H9 (cell line): ENCODE results near the gene SLC16A4. TPM values are rescaled to one million over a fixed set of nuclear protein-coding genes. Genes with fewer than 3 reads are reported as not detected.

Experiments
- DNase-seq: peaks from one replicate; pipeline ENCODE4 v3.0.0-alpha.2; 2017
- H2AFZ ChIP-seq: one replicate; pipeline ENCODE4 v1.6.1; 2013; ENCODE audit warnings: mild to moderate bottlenecking, low read length, control low read depth, moderate library complexity
- H2AK5ac ChIP-seq: 2 replicates; pipeline ENCODE4 v1.6.1; 2013; ENCODE audit warnings: low read length, control low read depth, mixed read lengths; ENCODE audit not compliant: insufficient read length
- H2BK120ac ChIP-seq: one replicate; pipeline ENCODE4 v1.6.1; 2013; ENCODE audit warnings: low read depth, mild to moderate bottlenecking, low read length, control low read depth, inconsistent platforms; ENCODE audit not compliant: poor library complexity, severe bottlenecking
- H2BK12ac ChIP-seq: 2 replicates; pipeline ENCODE4 v1.6.1; 2013; ENCODE audit warnings: low read length, control low read depth, mixed read lengths, low read depth; ENCODE audit not compliant: insufficient read length
- H2BK15ac ChIP-seq: 2 replicates; pipeline ENCODE4 v1.6.1; 2013; ENCODE audit warnings: low read depth, low read length, control low read depth
- H2BK20ac ChIP-seq: one replicate; pipeline ENCODE4 v1.6.1; 2013; ENCODE audit warnings: low read depth, mild to moderate bottlenecking, low read length, control low read depth, inconsistent platforms; ENCODE audit not compliant: poor library complexity, severe bottlenecking
- H2BK5ac ChIP-seq: 2 replicates; pipeline ENCODE4 v1.6.1; 2013; ENCODE audit warnings: low read length, control low read depth, mixed read lengths; ENCODE audit not compliant: insufficient read length
- H3K14ac ChIP-seq: 2 replicates; pipeline ENCODE4 v1.6.1; 2013; ENCODE audit warnings: low read length, control low read depth; ENCODE audit not compliant: insufficient read depth
- H3K18ac ChIP-seq: 2 replicates; pipeline ENCODE4 v1.6.1; 2013; ENCODE audit warnings: low read depth, mild to moderate bottlenecking, mixed read lengths, low read length, control low read depth; ENCODE audit not compliant: insufficient read length
- H3K23ac ChIP-seq: 2 replicates; pipeline ENCODE4 v1.6.1; 2013; ENCODE audit warnings: low read length, control low read depth, mixed read lengths, low read depth; ENCODE audit not compliant: insufficient read length
- H3K23me2 ChIP-seq: 2 replicates; pipeline ENCODE4 v1.6.1; 2013; ENCODE audit warnings: low read depth, mild to moderate bottlenecking, mixed read lengths, low read length, control low read depth; ENCODE audit not compliant: insufficient read length, poor library complexity, severe bottlenecking
- H3K27ac ChIP-seq: 2 replicates; pipeline ENCODE4 v1.5.1; 2013; ENCODE audit warnings: low read length, control low read depth, mixed read lengths, low read depth; ENCODE audit not compliant: insufficient read length
- H3K27me3 ChIP-seq: 2 replicates; pipeline ENCODE4 v1.6.1; 2013; ENCODE audit warnings: low read length, control low read depth, inconsistent platforms; ENCODE audit not compliant: insufficient read depth
- H3K4ac ChIP-seq: 2 replicates; pipeline ENCODE4 v1.6.1; 2013; ENCODE audit warnings: low read depth, mild to moderate bottlenecking, control low read depth, inconsistent platforms, low read length, moderate library complexity
- H3K4me1 ChIP-seq: 2 replicates; pipeline ENCODE4 v1.6.1; 2013; ENCODE audit warnings: low read length, control low read depth, inconsistent platforms; ENCODE audit not compliant: insufficient read depth
- H3K4me2 ChIP-seq: 2 replicates; pipeline ENCODE4 v1.6.1; 2013; ENCODE audit warnings: low read length, control low read depth, mixed read lengths; ENCODE audit not compliant: insufficient read length, insufficient read depth
- H3K56ac ChIP-seq: 2 replicates; pipeline ENCODE4 v1.6.1; 2013; ENCODE audit warnings: low read depth, mild to moderate bottlenecking, mixed read lengths, low read length, control low read depth; ENCODE audit not compliant: insufficient read length
- H3K79me1 ChIP-seq: 2 replicates; pipeline ENCODE4 v1.6.1; 2013; ENCODE audit warnings: low read depth, mild to moderate bottlenecking, moderate library complexity, low read length, control low read depth, inconsistent platforms; ENCODE audit not compliant: insufficient read depth, poor library complexity, severe bottlenecking
- H3K79me2 ChIP-seq: 2 replicates; pipeline ENCODE4 v1.6.1; 2013; ENCODE audit warnings: low read length, control low read depth, inconsistent platforms; ENCODE audit not compliant: insufficient read depth
- H3K9ac ChIP-seq: 2 replicates; pipeline ENCODE4 v1.6.1; 2013; ENCODE audit warnings: low read length, control low read depth, mixed read lengths; ENCODE audit not compliant: insufficient read length; ENCODE audit errors: extremely low read depth
- H3K9me3 ChIP-seq: one replicate; pipeline ENCODE4 v1.6.1; 2013; ENCODE audit warnings: low read depth, low read length, inconsistent platforms; ENCODE audit not compliant: control insufficient read depth
- H3T11ph ChIP-seq: one replicate; pipeline ENCODE4 v1.6.1; 2013; ENCODE audit warnings: mild to moderate bottlenecking, low read length, control low read depth, inconsistent platforms
- H4K20me1 ChIP-seq: one replicate; pipeline ENCODE4 v1.6.1; 2013; ENCODE audit not compliant: control insufficient read depth, insufficient read length, insufficient read depth
- H4K5ac ChIP-seq: 2 replicates; pipeline ENCODE4 v1.6.1; 2013; ENCODE audit warnings: low read depth, mild to moderate bottlenecking, mixed read lengths, low read length, control low read depth; ENCODE audit not compliant: insufficient read length
- H4K8ac ChIP-seq: replicated peaks from 2 replicates; pipeline ENCODE4 v1.6.1; 2013; ENCODE audit warnings: low read length, control low read depth, mixed read lengths, low read depth; ENCODE audit not compliant: insufficient read length
- H4K91ac ChIP-seq: 2 replicates; pipeline ENCODE4 v1.6.1; 2013; ENCODE audit warnings: low read depth, mild to moderate bottlenecking, moderate library complexity, mixed read lengths, low read length, control low read depth; ENCODE audit not compliant: insufficient read length
- H3K27ac Mint-ChIP-seq, 3 experiments: 2 replicates in 2 of 3; 3 replicates in 1 of 3; pipeline ENCODE4 v1.8.0; 2020 to 2021; ENCODE audit warnings: mixed read lengths in 3 of 3, mild to moderate bottlenecking in 1 of 3, moderate library complexity in 1 of 3
- H3K27me3 Mint-ChIP-seq: 2 replicates; pipeline ENCODE4 v1.8.0; 2021; ENCODE audit warnings: low read depth, mild to moderate bottlenecking, moderate library complexity, mixed read lengths
- H3K36me3 Mint-ChIP-seq, 3 experiments: 2 replicates in 2 of 3; 3 replicates in 1 of 3; pipeline ENCODE4 v1.8.0; 2020 to 2021; ENCODE audit warnings: low read depth in 3 of 3, mixed read lengths in 3 of 3; ENCODE audit not compliant: insufficient read depth in 1 of 3
- H3K4me1 Mint-ChIP-seq, 2 experiments: 2 replicates each; pipeline ENCODE4 v1.8.0; 2020; ENCODE audit warnings: mixed read lengths in 2 of 2
- H3K4me3 Mint-ChIP-seq, 2 experiments: 2 replicates in 1 of 2; 3 replicates in 1 of 2; pipeline ENCODE4 v1.8.0; 2020 to 2021; ENCODE audit warnings: mild to moderate bottlenecking in 2 of 2, mixed read lengths in 2 of 2, moderate library complexity in 1 of 2
- H3K9me3 Mint-ChIP-seq, 2 experiments: 2 replicates in 1 of 2; 3 replicates in 1 of 2; pipeline ENCODE4 v1.8.0; 2020; ENCODE audit warnings: mild to moderate bottlenecking in 2 of 2, mixed read lengths in 2 of 2, moderate library complexity in 1 of 2
- WGBS: extraction: QIAGEN DNeasy Blood & Tissue Kit; methylation state at CpG from one replicate; pipeline ENCODE4 v1.1.7; 2013; ENCODE audit warnings: missing lambda C conversion rate, low lambda C conversion rate, mixed read lengths; ENCODE audit not compliant: insufficient read length; ENCODE audit errors: extremely low coverage; 5-methylcytosine and 5-hydroxymethylcytosine counted together
- total RNA-seq: library from RNA; stranded (reverse); gene quantifications from 2 replicates; pipeline ENCODE4 v1.2.1, GENCODE V29; 2021
- TF ChIP-seq, protein P1 (sequence below): fragments of 200-600 bp; sonication (generic); conservative IDR thresholded peaks from 3 replicates; pipeline ENCODE4 v1.8.0; 2021; ENCODE audit warnings: antibody characterized with exemption, mild to moderate bottlenecking

Gene SLC16A4
- total RNA-seq, 1 experiment from 2014 or later, result 0.17 TPM

DNA sequence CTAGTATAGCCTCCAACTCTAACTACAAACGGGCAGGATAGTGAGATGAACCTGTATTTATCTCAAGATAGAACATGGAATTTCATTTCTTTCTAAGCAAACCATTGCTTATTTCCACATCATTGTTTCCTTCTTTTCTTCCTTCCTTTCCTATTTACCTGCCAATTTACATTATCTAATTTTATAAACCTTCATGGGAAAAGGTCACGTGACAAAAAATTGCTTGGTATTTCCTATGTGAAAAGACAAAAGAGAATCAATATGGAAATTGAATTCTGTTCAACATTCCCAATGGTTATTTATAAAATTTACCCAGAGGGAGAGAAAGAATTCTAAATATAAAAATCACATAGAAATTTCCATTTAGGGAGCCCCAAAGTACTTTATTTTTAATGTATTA lies 74.1 kb downstream of the SLC16A4 start:
- no peaks in the 10 kb centered on the region for H3K36me3 Mint-ChIP-seq
- H3K79me2 ChIP-seq, result no peaks in the 10 kb centered on the region
- no peak overlapping the region for H3K14ac ChIP-seq
- H3K27ac ChIP-seq, result no peak overlapping the region
- no peaks in the 10 kb centered on the region for H3K9me3 ChIP-seq
- no peak overlapping the region for H3T11ph ChIP-seq
- no CpG with 5 or more reads among the region's 2 CpGs for WGBS
- no peaks in the 10 kb centered on the region for H3K79me1 ChIP-seq
- no peak overlapping the region for H3K56ac ChIP-seq
- H3K4me3 Mint-ChIP-seq, result no peak overlapping the region
- no peaks in the 10 kb centered on the region for H3K27me3 ChIP-seq
- no peak overlapping the region for H2AK5ac ChIP-seq
- no peaks in the 10 kb centered on the region; the same call in 1 of the 2 replicates for H3K4me1 ChIP-seq
- peaks cover 12 to 14% of the 10 kb centered on the region in 2 experiments for H3K4me1 Mint-ChIP-seq
- H3K4ac ChIP-seq, result no peak overlapping the region
- DNase-seq, result no peak
- H3K9me3 Mint-ChIP-seq, result no peaks in the 10 kb centered on the region; a peak in 1 of 5 replicates
- H3K9ac ChIP-seq, result no peak overlapping the region
- no peak overlapping the region for H2AFZ ChIP-seq
- no peaks in the 10 kb centered on the region for H3K23me2 ChIP-seq
- H2BK12ac ChIP-seq, result no peak overlapping the region
- no peak overlapping the region for H4K8ac ChIP-seq
- no peak overlapping the region for H2BK15ac ChIP-seq
- TF ChIP-seq, protein P1, sequence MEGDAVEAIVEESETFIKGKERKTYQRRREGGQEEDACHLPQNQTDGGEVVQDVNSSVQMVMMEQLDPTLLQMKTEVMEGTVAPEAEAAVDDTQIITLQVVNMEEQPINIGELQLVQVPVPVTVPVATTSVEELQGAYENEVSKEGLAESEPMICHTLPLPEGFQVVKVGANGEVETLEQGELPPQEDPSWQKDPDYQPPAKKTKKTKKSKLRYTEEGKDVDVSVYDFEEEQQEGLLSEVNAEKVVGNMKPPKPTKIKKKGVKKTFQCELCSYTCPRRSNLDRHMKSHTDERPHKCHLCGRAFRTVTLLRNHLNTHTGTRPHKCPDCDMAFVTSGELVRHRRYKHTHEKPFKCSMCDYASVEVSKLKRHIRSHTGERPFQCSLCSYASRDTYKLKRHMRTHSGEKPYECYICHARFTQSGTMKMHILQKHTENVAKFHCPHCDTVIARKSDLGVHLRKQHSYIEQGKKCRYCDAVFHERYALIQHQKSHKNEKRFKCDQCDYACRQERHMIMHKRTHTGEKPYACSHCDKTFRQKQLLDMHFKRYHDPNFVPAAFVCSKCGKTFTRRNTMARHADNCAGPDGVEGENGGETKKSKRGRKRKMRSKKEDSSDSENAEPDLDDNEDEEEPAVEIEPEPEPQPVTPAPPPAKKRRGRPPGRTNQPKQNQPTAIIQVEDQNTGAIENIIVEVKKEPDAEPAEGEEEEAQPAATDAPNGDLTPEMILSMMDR, result no peak
- H3K27me3 Mint-ChIP-seq, result peaks cover 4% of the 10 kb centered on the region
- no peak overlapping the region for H3K23ac ChIP-seq
- H3K18ac ChIP-seq, result no peak overlapping the region
- no peak overlapping the region for H3K4me2 ChIP-seq
- H2BK120ac ChIP-seq, result no peak overlapping the region
- H3K27ac Mint-ChIP-seq, result no peak overlapping the region
- no peak overlapping the region for H4K91ac ChIP-seq
- H4K20me1 ChIP-seq, result no peaks in the 10 kb centered on the region
- H2BK5ac ChIP-seq, result no peak overlapping the region
- no peak overlapping the region for H4K5ac ChIP-seq
- no peak overlapping the region for H2BK20ac ChIP-seq

Other genes with a start within 250 kb of the SLC16A4 start
- 0.17 and 0.46 TPM in 2 replicates for gene SLC6A17, start 240.5 kb downstream of the SLC16A4 start, total RNA-seq
- gene KCNC4, start 180.7 kb downstream of the SLC16A4 start, total RNA-seq, result 8.4 and 8.9 TPM in 2 replicates
- gene RBM15, start 51.6 kb downstream of the SLC16A4 start, total RNA-seq, result 61.4 and 62.0 TPM in 2 replicates
- 108 and 111 TPM in 2 replicates for gene LAMTOR5, start 16.7 kb upstream of the SLC16A4 start, total RNA-seq
- not detected in 2 replicates for gene PROK1, start 60.1 kb upstream of the SLC16A4 start, total RNA-seq
- not detected in 2 replicates for gene KCNA10, start 128.1 kb upstream of the SLC16A4 start, total RNA-seq
- 0.33 and 0.37 TPM in 2 replicates for gene KCNA2, start 215.3 kb upstream of the SLC16A4 start, total RNA-seq